PFSK-1 (cell line): Measurements from ENCODE around the gene UVRAG.

ENCODE experiments used
- FOXP2 ChIP-seq: optimal IDR thresholded peaks from 2 replicates; pipeline ENCODE3; 2011; ENCODE audit warnings: borderline replicate concordance, control low read depth, inconsistent platforms; ENCODE audit not compliant: insufficient read depth; ENCODE audit errors: extremely low read length, extremely low read depth
- POLR2AphosphoS5 ChIP-seq: IDR thresholded peaks from 2 replicates; pipeline ENCODE4 v1.6.1; 2012; ENCODE audit warnings: low read depth, mild to moderate bottlenecking, control low read depth, low read length, moderate library complexity
- SIN3A ChIP-seq: IDR thresholded peaks from 2 replicates; pipeline ENCODE4 v1.6.1; 2012; ENCODE audit warnings: mild to moderate bottlenecking, low read length, moderate library complexity, borderline replicate concordance; ENCODE audit not compliant: insufficient read depth
- TAF1 ChIP-seq: IDR thresholded peaks from 2 replicates; pipeline ENCODE4 v1.6.1; 2012; ENCODE audit warnings: low read length, control low read depth, borderline replicate concordance; ENCODE audit not compliant: insufficient read depth
- TF ChIP-seq, protein P1 (sequence below), 2 experiments: IDR thresholded peaks; 2 replicates each; pipeline versions ENCODE4 v1.6.1 to v1.8.0; 2011 to 2012; ENCODE audit warnings: low read depth in 2 of 2, low read length in 2 of 2, control low read depth in 1 of 2, inconsistent platforms in 1 of 2, mild to moderate bottlenecking in 1 of 2, moderate library complexity in 1 of 2; ENCODE audit not compliant: insufficient read depth in 1 of 2

Gene UVRAG

DNA sequence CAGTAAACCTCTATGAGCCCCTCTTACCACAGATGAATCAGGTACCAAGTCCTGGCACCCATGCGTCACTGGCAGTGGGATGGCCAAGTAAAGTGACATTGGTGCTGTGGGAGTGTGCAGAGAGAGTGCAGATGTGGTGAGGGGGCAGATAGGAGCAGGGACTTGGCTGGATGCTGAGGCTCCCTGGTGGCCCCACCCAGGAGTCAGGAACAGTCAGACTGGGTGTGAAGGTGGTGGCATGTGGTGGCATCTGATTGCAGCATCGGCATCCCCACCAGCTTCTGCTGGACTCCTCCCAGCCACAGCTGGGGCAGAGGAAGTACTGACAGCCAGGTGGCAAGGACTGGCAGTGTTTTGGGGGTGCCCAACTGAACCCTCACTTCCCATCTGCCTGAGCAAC, 35.0 kb upstream of the UVRAG start:
- TF ChIP-seq FOXP2 (no peak), POLR2AphosphoS5 (no peak), SIN3A (no peak), TAF1 (no peak)
- TF ChIP-seq, protein P1, sequence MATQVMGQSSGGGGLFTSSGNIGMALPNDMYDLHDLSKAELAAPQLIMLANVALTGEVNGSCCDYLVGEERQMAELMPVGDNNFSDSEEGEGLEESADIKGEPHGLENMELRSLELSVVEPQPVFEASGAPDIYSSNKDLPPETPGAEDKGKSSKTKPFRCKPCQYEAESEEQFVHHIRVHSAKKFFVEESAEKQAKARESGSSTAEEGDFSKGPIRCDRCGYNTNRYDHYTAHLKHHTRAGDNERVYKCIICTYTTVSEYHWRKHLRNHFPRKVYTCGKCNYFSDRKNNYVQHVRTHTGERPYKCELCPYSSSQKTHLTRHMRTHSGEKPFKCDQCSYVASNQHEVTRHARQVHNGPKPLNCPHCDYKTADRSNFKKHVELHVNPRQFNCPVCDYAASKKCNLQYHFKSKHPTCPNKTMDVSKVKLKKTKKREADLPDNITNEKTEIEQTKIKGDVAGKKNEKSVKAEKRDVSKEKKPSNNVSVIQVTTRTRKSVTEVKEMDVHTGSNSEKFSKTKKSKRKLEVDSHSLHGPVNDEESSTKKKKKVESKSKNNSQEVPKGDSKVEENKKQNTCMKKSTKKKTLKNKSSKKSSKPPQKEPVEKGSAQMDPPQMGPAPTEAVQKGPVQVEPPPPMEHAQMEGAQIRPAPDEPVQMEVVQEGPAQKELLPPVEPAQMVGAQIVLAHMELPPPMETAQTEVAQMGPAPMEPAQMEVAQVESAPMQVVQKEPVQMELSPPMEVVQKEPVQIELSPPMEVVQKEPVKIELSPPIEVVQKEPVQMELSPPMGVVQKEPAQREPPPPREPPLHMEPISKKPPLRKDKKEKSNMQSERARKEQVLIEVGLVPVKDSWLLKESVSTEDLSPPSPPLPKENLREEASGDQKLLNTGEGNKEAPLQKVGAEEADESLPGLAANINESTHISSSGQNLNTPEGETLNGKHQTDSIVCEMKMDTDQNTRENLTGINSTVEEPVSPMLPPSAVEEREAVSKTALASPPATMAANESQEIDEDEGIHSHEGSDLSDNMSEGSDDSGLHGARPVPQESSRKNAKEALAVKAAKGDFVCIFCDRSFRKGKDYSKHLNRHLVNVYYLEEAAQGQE (IDR thresholded peaks at IDR 0.05; ENCODE audit: insufficient read depth in 1 of 2, low read depth in 2 of 2, low read length in 2 of 2), result no peak

DNA sequence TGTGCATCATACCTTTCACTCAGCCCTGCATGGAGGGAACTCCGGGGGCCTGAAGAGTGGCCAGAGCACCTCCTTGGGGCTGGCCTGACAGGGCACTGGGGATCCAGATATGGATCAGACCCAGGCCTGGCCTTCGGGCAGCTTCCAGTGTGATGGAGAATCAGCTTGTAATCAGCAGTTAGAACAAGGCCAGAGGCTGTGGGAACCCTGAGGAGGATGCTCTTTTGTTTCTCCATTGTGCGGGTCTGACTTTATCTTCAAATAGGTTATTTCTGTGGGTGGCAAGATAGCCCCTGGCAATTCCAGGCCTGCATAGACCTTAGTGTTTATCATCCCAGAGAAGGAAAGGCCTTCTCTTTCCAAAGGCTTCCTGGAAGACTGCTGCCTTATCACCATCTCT, 34.1 kb upstream of the UVRAG start:
- TF ChIP-seq FOXP2 (no peak), SIN3A (no peak), POLR2AphosphoS5 (no peak), TAF1 (no peak)
- TF ChIP-seq, protein P1 (IDR thresholded peaks at IDR 0.05; ENCODE audit: insufficient read depth in 1 of 2, low read depth in 2 of 2, low read length in 2 of 2), result no peak

DNA sequence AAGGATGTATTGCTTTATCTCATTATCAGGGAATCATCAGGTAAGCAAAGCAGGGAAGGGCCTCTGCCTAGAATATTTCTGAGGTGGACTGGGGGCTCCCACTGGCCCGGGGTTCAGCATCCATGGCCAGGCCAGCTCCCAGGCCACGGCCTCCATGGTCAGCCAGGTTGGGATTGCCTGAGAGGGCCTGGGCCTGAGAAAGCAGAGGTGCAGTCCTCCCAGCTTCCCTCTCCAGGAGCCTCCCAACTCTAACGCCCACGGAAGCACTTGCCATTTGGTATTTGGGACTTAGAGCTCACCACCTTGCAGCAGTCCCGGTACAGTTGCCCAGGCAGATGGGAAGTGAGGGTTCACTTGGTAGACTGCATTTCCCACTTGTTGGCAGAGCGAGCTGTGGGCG, 33.7 kb upstream of the UVRAG start:
- TF ChIP-seq SIN3A, result no peak

DNA sequence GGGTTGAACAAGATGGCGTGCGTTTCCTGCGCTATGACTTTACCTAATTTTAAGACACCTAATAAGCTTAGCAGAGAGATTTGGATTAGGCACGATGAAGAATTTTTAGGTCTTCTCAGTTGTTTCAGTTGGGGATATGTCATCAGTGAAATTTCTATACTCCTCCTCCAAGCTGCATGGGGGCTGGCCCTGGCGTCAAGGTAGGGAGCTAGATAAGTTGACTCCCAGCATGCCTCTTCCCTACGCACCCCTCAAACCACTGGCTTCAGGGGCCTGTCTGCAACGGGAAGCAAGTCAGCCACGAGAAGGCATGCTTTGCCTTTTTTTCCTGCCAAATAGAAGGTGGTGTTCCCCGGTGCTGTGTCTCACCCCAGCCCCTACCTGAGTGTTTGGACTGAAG, 33.2 kb upstream of the UVRAG start:
- TF ChIP-seq SIN3A (no peak), FOXP2 (no peak), TAF1 (no peak), POLR2AphosphoS5 (no peak)
- TF ChIP-seq, protein P1 (IDR thresholded peaks at IDR 0.05; ENCODE audit: insufficient read depth in 1 of 2, low read depth in 2 of 2, low read length in 2 of 2), result no peak

DNA sequence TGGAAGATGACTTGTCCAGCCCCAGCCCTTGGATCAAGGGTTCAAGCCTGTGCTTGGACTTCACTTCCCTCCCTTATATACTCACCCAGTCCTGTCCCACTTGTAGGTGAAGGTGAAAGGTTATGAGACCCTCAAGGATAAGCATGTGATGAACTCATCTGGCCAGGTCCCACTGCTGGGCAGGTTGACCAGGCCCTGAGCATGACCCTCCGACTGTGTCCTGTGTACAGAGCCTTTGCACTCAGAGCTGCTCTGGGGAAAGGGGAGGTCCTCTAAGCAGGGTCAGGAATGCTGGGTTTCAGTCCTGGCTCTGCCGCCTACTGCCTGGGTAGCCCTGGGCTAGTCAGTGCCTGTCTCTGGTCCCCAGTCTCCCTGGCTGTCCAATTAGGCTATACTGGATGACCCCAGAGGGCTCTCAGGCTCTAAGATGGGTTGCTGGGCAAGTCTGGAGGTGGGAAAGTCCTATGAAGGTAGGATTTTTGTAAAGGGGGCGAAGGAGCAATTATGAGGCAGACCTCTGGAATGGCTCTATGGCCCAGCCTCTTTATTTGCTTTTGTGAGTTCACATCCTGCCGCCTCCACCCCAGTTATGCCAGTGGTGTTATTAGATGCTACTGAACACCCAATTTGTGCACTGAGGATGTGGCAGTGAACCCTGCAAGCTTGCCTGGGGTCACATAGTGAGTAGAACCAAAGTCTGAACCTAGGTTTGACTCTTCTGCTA, 32.3 kb upstream of the UVRAG start:
- TF ChIP-seq, protein P1 (IDR thresholded peaks at IDR 0.05; ENCODE audit: insufficient read depth in 1 of 2, low read depth in 2 of 2, low read length in 2 of 2), result no peak
- TF ChIP-seq SIN3A (no peak), POLR2AphosphoS5 (no peak), TAF1 (no peak), FOXP2 (no peak)
